Left colon (tissue), 2 donors: ENCODE data around the gene MUC5B. TPM values are rescaled to one million over a fixed set of nuclear protein-coding genes. Genes with fewer than 3 reads are reported as not detected.
A peak's percentile ranks its signal among the peaks of the same experiment; 100 is the strongest.
"Not testable (repeated sequence)": the region's sequence is repeated elsewhere in the genome, so short reads cannot be mapped to it uniquely, and the experiment has no call there.

Experiments used
- ATAC-seq: fragments of 200-7000 bp; cut with Tn5 transposase; one replicate; pipeline ENCODE4 v1.9.1; 2020; ENCODE audit warnings: mild to moderate bottlenecking, moderate library complexity
- DNase-seq, 2 donors: peaks; one replicate each; pipeline ENCODE4 v3.0.0-alpha.2; 2020
- intact Hi-C, 2 donors: fragments of 100-400 bp; cut with DNase I in 1 of 2; cut with micrococcal nuclease in 1 of 2; formaldehyde crosslinking; loops; one replicate each; pipeline versions ENCODE4 v1.11.2 to v1.14.0; 2022; cut with DNase I, micrococcal nuclease
- long read RNA-seq: library from polyadenylated mRNA; unstranded; transcript quantifications from one replicate; pipeline ENCODE4 v2.0.0, GENCODE V29; 2021
- total RNA-seq, 2 donors: library from RNA; stranded (reverse); fragmentation: NEBNext Ultra II Directional; extraction: Animal tissue kit (Norgen Biotek cat#: 25700); gene quantifications; one replicate each; pipeline ENCODE4 v1.2.1, GENCODE V29; 2021
- donor health status: DM: no; HTN: no; CAD: no.
- donor health status: DM: yes; HTN: yes; CAD: no.

Gene MUC5B, protein sequence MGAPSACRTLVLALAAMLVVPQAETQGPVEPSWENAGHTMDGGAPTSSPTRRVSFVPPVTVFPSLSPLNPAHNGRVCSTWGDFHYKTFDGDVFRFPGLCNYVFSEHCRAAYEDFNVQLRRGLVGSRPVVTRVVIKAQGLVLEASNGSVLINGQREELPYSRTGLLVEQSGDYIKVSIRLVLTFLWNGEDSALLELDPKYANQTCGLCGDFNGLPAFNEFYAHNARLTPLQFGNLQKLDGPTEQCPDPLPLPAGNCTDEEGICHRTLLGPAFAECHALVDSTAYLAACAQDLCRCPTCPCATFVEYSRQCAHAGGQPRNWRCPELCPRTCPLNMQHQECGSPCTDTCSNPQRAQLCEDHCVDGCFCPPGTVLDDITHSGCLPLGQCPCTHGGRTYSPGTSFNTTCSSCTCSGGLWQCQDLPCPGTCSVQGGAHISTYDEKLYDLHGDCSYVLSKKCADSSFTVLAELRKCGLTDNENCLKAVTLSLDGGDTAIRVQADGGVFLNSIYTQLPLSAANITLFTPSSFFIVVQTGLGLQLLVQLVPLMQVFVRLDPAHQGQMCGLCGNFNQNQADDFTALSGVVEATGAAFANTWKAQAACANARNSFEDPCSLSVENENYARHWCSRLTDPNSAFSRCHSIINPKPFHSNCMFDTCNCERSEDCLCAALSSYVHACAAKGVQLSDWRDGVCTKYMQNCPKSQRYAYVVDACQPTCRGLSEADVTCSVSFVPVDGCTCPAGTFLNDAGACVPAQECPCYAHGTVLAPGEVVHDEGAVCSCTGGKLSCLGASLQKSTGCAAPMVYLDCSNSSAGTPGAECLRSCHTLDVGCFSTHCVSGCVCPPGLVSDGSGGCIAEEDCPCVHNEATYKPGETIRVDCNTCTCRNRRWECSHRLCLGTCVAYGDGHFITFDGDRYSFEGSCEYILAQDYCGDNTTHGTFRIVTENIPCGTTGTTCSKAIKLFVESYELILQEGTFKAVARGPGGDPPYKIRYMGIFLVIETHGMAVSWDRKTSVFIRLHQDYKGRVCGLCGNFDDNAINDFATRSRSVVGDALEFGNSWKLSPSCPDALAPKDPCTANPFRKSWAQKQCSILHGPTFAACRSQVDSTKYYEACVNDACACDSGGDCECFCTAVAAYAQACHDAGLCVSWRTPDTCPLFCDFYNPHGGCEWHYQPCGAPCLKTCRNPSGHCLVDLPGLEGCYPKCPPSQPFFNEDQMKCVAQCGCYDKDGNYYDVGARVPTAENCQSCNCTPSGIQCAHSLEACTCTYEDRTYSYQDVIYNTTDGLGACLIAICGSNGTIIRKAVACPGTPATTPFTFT (N-terminal part only)
- 100 to 1,000 TPM; 258 to 369 TPM for total RNA-seq
- long read RNA-seq, partial matches to known transcripts = 150 of 171 reads
- long read RNA-seq, other reads (novel, unspliced or antisense) = 21 of 171 reads

DNA sequence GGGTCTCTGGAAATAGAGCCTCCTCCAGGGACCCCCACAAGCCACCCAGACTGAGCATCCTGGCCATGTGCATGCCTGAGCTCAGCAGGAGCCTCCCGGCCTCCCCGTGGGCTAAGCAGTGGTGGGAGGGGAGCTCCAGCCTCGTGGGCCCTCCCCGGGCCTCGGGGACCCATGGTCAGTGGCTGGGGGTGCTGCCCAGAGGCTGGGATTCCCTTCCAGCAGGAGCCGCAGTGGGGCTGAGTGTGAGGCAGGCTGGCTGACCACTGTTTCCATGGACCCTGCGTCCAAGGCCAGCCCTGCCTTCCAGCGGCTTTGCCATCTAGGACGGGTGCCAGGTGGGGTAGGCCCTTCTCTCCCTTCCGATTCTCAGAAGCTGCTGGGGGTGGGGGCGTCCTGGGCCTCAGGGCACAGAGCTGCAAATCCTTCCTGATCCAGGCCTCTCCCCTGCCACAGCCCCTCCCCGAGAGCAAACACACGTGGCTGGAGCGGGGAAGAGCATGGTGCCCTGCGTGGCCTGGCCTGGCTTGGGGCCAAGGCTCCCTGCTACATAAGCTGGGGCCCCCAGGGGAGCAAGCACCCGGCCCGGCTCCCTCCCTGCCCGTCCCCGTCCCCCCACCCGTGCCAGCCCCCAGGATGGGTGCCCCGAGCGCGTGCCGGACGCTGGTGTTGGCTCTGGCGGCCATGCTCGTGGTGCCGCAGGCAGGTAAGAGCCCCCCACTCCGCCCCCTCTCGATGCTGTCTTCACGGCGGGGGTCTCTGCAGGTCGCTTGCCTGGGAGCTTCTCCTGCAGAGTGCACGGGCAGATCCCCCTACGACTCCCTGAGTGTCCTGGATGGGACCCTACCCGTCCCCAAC lies at the start of gene MUC5B:
Gene MUC5B (plus strand): TSS at position 576 of the 855 bp plus-strand sequence. CDS start 58 bp downstream, at position 634.
- intact Hi-C loops = no loop called here

DNA sequence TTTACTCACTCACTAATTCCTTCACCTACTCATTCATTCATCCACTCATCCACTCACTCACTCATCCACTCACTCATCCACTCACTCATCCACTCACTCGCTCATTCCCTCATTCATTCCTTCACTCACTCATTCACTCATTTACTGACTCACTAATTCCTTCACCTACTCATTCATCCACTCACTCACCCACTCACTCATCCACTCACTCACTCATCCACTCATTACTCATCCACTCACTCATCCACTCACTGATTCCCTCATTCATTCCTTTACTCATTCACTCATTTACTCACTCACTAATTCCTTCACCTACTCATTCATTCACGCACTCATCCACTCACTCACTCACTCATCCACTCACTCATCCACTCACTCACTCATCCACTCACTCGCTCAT lies 49.5 kb upstream of the MUC5B start:
- ATAC-seq, DNase-seq, intact Hi-C loops: not testable (repeated sequence)

More for the DNA sequence above, at the start of gene MUC5B:
- DNase-seq (peak; percentile 84 to 90), ATAC-seq (peak; percentile 53)

DNA sequence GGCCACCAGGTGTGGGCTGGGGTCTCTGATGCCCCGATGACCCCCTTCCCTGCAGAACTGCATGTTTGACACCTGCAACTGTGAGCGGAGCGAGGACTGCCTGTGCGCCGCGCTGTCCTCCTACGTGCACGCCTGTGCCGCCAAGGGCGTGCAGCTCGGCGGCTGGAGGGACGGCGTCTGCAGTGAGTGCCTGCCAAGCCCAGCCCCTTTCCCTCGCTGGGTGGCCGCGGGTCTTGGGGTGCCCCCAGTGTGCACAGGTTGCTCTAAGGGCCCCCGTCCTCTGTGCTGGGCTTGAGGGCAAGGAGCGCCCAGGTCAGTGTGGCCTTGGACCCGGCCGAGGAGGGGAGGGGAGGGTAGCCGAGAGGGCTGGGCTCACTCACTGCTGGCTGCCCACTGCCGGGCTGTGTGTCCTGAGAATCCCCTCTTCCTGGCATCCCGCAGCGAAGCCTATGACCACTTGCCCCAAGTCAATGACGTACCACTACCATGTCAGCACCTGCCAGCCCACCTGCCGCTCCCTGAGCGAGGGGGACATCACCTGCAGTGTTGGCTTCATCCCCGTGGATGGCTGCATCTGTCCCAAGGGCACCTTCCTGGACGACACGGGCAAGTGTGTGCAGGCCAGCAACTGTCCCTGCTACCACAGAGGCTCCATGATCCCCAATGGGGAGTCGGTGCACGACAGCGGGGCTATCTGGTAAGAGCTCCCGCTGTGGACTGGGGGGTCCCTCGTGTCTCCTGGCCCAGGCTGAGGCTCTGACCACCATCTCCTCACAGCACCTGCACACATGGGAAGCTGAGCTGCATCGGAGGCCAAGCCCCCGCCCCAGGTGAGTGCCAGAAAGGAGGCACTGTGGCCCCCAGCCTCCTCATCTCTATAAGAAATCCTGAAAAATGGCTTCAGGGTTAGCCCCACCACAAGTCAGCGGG lies 48.2 kb upstream of the MUC5B start:
- intact Hi-C loops = no loop called here
- ATAC-seq = no peak
- DNase-seq = no peak

DNA sequence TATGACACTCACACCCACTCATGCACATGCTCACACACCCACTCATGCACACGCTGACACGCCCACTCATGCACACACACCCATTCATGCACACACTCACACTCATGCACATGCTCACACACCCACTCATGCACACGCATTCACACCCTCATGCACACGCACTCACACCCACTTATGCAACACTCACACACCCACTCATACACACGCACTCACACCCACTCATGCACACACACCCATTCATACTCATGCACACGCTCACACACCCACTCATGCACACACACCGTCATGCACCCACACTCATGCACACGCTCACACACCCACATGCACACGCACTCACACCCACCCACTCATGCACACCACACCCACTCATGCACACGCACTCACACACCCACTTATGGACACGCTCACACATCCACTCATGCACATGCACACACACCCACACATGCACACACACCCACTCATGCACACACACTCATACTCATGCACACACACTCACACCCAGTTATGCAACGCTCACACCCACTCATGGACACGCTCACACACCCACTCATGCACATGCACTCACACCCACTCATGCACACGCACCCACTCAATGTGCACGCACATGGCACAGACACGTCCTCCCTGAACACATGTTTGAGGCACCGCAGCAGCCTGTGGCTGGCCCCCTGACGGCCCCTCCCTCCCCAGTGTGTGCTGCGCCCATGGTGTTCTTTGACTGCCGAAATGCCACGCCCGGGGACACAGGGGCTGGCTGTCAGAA lies 47.2 kb upstream of the MUC5B start:
- intact Hi-C loops = no loop called here
- DNase-seq (no peak), ATAC-seq (no peak)

DNA sequence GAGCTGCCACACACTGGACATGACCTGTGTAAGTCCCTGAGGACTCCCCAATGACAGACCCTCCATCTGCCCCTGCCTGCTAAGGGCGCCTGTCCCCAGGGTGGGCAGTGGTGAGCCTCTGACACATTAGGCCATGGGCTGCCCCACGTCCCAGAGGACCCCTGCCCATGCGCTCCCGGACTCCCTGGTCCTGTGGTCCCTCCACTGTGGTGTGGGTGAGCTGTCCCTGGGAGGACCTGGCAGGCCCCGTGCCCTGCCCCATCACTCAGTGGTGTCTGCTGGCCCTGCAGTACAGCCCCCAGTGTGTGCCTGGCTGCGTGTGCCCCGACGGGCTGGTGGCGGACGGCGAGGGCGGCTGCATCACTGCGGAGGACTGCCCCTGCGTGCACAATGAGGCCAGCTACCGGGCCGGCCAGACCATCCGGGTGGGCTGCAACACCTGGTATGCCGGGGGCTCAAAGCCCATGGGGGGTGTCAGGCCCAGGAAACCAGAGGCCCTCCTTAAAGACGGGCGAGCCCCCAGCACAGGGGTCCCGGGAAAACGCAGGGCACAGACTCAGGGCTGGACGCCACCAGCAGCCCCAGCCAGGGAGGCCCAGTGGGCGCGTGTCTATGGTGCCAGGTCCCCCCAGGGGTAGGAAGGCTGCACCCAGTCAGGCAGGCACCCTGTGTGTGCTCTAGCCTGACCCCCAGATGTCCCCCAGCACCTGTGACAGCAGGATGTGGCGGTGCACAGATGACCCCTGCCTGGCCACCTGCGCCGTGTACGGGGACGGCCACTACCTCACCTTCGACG lies 46.4 kb upstream of the MUC5B start:
- DNase-seq (no peak), ATAC-seq (no peak)
- intact Hi-C loops = no loop called here

DNA sequence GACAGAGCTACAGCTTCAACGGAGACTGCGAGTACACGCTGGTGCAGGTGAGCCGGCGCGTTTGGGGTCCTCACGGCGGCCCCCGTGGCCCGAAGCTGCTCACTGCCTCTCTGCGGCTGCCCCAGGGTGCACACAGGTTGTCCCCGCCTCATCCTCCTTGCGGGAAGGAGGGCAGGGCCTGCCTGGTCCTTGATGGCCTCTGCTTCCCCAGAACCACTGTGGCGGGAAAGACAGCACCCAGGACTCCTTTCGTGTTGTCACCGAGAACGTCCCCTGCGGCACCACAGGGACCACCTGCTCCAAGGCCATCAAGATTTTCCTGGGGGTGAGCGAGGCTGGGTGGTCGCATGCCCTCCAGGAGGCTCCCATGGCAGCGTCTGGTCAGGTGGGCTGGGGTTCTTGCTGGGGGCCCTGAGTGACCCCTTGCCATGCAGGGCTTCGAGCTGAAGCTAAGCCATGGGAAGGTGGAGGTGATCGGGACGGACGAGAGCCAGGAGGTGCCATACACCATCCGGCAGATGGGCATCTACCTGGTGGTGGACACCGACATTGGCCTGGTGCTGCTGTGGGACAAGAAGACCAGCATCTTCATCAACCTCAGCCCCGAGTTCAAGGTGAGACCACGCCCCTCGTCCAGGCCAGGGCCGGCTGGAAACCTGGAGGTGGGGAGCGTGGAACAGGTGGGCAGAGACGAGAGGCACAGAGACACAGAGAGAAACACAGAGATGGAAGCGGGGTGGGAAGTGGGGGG lies 45.7 kb upstream of the MUC5B start:
- intact Hi-C loops = no loop called here
- DNase-seq = no peak
- ATAC-seq = no peak

DNA sequence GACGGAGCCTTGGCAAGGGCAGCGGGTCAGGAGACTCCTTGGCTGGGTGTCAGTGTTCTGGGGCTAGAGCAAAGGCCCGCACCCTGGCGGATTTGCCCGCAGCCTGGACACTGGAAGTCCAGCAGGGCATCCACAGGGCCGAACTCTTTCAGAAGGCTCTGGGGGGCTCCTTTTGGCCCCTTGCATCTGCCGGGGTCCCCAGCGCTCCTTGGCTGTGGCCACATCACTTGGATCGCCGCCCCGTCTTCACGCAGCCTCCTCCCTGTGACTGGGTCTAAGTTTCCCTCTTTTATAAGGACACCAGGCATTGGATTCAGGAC lies 45.1 kb upstream of the MUC5B start:
- DNase-seq (no peak), ATAC-seq (no peak)
- intact Hi-C loops = no loop called here

DNA sequence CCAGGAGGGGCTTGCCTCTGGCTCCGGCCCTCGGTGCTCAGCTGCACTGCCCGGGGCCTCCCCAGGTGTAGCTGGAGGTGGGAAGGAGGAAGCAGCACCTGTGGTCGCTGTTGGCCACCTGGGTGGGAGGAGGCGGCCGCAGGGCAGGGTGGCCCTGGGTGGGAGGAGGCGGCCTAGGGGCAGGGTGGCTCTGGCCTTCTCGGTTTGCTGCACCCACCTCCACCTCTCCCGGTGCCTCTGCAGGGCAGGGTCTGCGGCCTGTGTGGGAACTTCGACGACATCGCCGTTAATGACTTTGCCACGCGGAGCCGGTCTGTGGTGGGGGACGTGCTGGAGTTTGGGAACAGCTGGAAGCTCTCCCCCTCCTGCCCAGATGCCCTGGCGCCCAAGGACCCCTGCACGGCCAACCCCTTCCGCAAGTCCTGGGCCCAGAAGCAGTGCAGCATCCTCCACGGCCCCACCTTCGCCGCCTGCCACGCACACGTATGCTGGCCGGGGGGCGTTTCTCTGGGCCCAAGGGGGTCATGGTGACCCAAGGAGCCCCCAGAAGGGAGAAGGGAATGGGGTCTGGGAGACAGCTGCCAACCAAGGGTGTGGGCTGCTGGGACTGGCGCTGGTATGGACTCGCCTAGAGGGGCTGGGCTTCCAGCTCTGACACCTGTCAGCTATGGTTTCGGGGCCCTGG lies 44.5 kb upstream of the MUC5B start:
- DNase-seq = no peak
- ATAC-seq = no peak

DNA sequence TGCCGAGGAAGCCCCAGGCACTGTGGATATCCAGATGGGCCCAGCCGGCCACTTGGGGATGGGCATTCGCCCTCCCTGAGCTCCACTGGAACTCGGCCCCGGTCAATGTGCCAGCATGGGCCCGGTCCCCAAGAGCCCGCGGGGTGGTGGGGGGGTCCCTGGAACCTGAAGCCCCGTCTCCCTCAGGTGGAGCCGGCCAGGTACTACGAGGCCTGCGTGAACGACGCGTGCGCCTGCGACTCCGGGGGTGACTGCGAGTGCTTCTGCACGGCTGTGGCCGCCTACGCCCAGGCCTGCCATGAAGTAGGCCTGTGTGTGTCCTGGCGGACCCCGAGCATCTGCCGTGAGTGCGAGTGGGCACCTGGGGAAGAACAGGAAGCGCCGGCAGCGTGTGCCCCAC lies 44.0 kb upstream of the MUC5B start:
- intact Hi-C loops = no loop called here
- ATAC-seq = no peak

More for the DNA sequence above, 44.5 kb upstream of the MUC5B start:
- intact Hi-C loops = no loop called here

DNA sequence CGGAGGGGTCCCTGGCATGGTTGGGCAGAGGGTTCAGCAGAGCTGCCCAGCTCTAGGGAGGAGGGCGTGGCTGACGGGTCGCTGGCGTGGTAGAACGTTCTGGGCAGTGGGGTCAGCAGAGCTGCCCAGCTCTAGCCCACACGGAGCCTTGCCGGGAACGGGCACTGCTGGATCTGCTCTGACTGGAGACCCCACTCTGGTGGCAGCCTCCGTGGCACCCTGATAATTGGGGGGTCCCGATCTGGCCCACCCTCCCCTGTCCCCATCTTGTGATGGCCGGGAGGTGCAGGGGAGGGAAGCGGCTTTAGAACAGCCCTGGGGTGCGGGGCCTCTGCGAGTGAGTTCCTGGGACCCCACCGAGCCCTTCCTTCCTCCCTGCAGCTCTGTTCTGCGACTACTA lies 43.2 kb upstream of the MUC5B start:
- intact Hi-C loops = no loop called here
- ATAC-seq (no peak), DNase-seq (no peak)

More for the DNA sequence above, 44.0 kb upstream of the MUC5B start:
- no peak for DNase-seq

DNA sequence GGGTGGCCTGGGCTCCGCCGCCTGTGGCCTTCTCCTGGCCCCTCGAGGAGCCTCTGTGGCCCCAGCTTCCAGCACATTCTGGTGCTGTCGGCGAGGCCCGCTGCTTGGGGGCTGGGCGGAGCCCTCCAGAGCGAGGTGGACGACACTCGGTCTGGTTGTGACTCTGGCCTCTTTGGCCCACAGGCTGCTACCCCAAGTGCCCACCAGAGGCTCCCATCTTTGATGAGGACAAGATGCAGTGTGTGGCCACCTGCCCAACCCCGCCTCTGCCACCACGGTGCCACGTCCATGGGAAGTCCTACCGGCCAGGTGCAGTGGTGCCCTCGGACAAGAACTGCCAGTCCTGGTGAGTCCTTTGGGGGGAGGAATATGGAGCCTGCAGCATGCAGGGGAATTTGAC lies 42.7 kb upstream of the MUC5B start:
- no peak for DNase-seq
- intact Hi-C loops = no loop called here

DNA sequence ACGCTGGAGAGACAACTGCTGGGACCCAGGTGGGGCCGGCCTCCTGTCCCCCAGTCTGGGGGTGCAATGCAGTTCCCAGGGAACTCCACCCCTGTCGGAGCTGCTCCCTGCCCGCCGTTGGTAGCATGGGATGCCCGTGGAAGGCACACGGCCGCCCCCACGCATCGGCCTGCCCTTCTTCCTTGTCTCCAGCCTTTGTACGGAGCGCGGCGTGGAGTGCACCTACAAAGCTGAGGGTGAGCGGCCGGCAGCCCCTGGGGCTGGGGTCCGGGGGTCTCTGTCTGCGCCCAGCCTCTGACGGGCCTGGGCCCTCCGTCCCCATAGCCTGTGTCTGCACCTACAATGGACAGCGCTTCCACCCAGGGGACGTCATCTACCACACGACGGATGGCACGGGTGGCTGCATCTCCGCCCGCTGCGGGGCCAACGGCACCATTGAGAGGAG lies 41.9 kb upstream of the MUC5B start:
- DNase-seq = no peak
- ATAC-seq = no peak
- intact Hi-C loops = no loop called here

More for the DNA sequence above, 42.7 kb upstream of the MUC5B start:
- no peak for ATAC-seq

DNA sequence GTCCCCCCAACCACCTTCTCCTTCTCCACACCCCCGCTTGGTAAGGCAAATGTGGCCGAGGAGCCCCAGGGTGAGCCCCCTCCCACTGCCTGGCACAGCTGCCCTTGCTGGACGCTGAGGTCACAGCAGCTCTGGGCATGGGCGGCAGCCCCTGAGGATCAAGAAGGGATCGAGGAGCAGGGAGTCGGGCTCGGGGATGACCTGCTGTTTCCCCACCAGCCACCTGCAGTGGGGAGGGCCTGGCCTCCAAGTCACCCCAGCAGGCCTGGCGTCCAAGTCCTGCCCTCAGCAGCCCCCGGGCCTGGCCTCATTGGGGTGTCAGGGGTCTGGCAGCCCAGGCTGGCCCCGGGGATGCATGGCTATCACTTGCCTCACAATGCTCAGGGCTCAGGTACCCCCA lies 41.4 kb upstream of the MUC5B start:
- intact Hi-C loops = no loop called here
- no peak for ATAC-seq
- no peak for DNase-seq

DNA sequence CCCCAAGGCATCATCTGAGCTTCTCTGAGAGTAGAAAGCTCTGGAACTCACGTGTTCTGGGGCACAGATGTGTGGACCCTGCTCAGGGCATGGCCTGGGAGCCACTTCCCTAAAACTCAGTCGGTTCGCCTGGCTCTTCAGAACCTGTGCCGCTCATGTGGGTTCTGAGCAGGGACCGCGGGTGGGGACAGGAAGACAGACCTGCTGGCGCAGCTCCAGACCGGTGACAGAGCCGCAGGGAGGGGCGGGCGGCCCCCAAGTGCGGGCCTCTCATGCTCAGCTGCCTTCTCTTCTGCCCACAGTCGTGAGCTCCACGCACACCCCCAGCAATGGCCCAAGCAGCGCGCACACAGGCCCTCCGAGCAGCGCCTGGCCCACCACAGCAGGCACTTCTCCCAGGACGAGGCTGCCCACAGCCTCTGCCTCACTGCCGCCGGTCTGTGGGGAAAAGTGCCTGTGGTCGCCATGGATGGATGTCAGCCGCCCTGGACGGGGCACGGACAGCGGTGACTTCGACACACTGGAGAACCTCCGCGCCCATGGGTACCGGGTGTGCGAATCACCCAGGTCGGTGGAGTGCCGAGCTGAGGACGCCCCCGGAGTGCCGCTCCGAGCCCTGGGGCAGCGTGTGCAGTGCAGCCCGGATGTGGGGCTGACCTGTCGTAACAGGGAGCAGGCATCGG lies 40.9 kb upstream of the MUC5B start:
- intact Hi-C loops = no loop called here
- no peak for DNase-seq
- no peak for ATAC-seq
